HG03432 (cell line): ENCODE results near the gene EXD3.
A peak's percentile ranks its signal among the peaks of the same experiment; 100 is the strongest.
"Not testable (repeated sequence)": the region's sequence is repeated elsewhere in the genome, so short reads cannot be mapped to it uniquely, and the experiment has no call there.

Experiments
- ATAC-seq: cut with Tn5 transposase; IDR thresholded peaks from one replicate; pipeline ENCODE4 v1.9.1; 2021; ENCODE audit warnings: mild to moderate bottlenecking, moderate library complexity; ENCODE audit not compliant: unreplicated experiment

EXD3 gene

DNA sequence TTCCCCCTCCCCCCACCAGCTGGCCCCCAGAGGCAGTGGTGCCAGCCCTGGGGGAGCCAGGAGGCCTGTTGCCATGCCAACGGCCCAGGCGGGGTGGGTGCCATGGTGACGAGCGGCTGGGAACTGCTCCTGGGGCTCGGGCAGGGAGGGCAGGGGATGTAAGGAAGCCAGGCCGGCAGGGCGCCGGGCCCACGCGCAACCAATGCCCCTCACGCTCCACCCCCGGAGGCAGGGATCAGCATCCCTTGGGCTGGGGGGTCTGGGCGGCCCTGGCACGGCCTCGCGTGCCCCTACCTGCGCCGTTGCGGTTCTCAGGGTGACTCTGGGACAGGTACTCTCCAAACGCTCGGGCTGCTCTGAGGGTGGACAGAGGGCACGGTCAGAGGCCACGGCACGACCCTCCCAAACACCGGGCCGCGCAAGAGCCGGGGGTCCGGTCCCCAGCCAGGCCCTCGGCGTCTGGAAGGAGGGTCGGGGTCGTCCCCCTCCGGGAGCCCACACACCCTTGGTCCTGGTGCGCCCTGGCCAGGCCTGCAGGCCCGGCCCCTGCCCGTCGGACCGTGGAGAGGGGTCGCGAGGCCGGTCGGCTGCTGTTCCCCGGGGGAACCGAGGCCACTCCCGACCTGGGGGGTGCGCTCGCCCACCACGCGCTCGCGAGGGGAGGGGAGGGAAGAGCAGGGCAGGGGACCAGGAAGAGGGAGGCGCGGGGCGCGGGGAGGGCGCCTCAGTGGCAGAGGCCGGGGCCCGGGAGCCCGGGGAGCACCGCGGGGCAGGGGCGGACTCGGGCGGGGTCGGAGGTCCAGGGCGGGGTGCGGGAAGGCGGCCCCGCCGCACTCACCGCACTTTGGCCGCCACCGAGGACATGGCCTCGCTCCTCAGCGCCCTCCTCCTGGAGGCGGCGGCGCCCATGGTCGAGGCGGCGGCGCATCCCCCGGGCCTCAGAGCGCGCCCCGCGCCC lies 35.5 kb upstream of the EXD3 start:
- ATAC-seq: peak; percentile 18

DNA sequence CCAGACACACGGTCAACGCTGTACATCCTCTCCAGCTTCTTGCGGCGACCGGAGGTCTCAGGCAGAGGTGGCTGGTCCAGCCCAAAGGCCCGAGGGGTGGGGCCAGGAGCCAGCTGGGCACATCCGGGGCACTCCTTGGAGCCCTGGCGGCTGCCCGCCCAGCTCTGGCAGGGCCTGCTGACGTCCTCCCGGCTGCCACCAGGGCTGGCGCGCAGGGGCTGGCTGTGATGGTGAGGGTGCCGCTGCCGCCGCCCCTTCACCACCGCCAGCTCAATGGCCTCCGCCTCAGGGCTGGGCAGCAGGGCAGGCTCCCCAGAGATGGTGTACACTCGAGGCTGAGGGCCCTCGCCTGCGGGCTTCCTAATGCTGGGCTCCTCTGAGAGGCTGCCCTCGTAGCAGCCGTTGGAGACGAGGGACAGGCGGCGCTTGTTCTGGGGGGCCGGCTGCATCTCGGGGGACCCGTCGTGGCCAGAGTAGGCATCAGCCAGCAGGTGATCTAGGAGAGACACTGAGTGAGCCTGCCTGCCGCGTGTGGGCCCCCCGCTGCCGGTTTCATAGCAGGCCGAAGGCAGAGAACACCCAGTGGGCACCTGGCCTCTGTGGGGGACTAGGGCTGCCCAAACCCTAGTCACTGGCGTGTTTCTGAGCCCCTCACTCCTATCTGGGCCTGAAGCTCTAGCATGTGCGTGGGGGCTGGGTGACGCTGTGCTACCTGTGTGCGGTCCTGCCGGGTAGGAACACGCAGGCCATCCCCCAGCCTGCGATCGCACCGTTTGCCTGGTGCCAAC lies 34.6 kb upstream of the EXD3 start:
- ATAC-seq: no peak

DNA sequence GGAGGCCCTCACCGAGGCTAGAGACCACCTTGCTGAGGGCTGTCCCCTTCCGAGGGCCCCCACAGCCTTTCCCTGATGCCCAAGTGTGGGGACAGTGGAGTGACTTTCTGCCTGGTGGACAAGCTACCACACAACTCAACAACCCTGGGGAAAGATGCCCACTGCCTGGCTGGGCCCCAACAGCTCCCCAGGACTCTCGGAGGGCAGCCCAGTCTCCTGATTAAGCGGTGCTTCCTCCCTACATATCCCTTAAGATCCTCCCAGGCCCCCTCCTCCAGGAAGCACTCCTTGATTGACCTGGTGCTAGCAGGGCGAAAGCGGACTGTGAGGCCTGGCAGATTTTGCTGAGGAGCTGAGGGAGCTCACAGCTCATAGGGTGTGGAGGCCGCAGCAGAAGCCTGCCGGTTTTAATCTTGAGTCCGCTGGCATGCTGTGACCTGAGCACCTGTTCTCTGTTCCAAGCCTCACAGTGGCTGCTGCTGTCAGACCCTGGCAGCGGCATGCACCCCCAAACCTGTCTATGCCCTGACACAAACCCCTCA lies 34.0 kb upstream of the EXD3 start:
- ATAC-seq: no peak

DNA sequence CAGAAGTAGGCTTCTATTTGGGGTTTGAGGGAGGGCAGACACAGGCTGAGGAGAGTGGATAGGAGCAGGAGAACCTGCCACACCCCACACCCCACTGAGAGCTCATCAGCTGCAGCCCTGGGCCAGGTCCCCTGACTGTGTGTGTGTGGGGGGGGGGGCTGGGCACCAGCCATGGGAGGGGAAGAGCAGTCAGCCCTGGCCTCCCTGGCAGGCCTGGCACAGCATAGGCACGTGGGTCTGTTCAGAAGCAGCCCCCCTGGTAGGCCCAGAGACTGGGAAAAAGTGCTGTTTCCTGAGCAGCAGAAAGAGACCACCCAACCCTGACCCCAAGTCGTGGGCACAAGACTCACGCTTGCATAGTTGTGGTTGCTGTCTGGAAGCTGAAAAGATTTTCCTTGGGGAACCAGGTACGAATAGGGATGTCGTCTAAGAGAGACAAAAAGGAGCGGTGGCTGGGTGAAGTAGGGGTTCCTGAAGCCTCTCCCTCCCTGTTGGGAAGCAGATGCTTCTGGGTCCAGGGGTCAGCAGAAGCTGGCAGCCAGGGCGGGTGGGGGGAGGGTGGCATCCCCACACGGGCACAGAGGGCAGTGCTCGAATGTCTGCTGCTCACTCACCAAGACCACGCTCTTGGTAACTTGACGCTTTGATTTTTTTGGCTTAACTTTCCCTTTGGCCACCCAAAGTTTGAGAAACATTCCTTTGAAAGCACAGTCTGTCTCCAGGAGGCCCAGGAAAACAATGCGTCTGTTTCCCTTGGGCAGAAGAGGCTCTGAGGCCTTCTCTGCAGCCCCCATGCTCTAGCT lies 33.3 kb upstream of the EXD3 start:
- no peak for ATAC-seq

DNA sequence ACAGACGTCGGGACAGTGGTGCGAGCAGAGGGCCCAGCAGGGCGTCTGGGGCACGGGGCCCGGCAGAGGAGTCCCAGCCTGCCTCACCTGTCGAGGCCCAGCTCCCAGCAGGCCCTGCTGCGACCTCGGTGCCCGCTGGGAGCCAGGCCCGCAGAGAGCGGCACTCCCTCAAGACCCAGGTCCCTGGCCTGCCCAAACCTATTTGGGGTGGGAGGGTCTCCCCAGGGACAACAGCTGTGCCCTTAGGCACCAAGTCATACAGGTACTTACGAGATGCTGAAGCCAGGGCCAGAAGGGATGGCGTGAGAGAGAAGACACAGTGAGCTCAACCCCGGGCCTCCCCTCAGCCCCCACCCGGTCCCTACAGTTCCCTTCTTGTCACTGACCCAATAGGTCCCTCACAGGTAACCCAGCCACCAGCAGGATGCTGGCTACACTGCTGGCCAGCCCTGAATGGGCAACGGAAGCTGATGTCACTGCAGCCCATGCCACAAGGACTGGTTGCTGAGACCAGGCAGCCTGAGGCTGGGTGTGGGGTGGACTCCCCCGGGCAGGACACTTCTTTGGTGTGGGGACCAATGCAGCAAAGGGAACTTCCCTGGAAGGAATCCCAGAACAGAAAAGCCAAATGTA lies 32.5 kb upstream of the EXD3 start:
- no peak for ATAC-seq

DNA sequence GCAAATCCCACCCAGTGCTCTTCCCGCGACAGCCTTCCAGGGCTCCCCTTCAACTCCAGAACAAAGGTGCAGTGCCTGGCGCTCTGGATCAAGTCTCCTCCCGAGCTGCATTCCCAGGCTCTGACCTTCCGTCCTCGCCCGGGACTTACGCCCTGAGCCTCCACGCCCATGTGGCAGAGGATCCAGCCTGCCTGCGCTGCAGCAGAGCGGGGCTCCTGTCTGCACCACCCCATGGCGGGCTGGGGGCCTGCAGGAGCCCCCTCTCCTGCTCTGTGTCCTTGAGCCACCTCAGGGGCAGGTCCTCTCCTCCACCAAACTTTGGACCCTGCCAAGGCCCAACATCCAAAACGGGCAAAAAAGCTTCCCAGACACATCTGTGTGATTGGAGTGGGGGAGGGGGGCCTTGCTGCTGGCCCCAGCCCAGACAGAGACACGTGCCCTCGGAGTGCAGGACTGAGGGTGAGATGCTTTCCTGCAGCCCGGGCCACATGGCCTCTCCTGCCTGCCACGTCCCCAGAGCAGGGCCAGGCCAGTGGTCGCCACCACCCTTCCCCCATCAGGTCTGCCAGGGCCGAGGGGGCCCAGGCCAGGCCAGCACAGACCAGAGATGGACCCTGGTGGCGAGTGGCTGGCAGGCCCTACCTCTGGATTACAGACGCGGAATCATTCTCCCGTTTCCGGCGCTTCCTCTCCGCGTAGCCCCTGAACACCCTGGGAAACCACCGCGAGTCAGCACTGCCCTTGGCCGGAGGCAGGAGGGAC lies 31.8 kb upstream of the EXD3 start:
- ATAC-seq: no peak

DNA sequence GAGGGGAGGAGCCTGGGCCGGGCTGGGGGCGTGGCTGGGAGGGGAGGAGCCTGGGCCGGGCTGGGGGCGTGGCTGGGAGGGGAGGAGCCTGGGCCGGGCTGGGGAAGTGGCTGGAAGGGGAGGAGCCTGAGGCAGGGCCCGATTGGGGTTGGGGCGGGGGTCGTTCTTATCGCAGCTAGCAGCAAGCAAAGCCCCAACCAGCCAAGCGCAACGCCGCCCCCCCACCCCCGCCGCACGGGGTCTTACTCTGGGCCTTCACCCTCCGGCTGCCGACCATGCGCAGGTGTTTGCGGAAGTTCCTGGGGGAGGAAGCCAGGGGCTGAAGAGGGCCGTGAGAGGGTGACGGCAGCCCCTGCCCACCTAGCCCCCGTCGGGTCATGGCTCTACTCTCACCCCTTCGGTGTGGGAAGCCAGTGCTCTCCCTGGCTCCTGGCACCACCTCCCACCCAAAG lies 31.2 kb upstream of the EXD3 start:
- ATAC-seq: no peak

DNA sequence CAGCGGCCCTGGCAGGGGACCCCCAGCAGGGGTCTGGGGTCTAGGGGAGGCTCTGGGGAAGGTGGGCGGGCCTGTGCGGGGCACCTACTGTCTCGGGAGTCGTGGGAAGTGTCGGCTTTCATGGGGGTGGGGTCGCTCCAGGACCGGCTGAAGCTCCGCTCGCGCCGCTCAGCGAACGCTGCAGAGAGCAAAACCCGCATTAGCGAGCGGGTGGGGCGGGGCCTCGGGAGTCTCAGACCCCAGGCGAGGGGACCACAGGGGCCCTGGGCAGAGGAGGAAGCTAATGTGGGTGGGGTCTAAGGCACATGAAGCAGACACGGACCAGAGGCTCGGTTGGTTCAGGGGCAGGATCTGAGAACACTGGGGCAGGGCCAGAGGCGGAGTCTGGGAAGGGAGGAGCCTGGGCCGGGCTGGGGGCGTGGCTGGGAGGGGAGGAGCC lies 30.7 kb upstream of the EXD3 start:
- ATAC-seq: peak; percentile 31

DNA sequence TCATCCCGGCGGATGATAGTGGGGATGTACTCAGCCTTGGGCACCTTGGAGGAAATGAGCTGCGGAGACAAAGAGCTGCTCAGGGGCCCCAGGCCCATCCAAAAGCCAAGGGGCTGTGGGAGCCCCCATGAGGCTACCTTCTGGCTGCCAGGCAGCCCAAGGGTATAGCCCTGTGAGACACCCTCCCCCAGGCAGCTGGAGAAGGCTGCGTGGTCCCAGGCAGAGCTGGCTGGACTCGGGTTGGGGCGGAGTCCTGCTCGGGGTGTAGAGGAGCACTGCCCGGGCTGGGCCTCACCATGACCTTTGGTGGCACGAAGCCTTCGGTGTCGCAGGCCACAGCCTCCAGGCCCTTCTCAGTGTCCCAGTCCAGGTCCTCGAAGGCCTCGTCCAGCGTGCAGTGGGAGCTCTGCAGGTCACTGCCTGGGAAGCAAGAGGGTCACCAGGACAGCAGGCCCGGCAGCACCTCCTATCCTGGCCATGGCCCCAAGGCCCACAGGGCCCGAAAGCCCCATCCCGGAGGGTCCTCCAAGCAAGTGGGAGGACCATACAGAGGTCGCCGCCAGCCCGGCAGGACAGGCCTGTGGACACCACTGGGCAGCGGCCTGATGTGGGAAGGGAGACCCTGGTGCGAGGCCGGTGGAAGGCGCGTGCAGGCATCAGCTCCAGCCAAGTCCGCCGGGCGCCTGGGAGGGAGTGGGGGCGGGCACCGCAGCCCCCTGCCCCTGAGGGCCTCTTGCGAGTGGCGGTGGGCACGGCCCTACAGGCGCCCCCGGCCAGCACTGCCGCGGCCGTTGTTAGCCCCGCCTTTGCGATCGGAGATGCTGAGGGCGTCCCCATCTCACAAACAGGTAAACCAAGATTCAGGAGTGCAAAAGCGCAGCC lies 30.0 kb upstream of the EXD3 start:
- no peak for ATAC-seq

DNA sequence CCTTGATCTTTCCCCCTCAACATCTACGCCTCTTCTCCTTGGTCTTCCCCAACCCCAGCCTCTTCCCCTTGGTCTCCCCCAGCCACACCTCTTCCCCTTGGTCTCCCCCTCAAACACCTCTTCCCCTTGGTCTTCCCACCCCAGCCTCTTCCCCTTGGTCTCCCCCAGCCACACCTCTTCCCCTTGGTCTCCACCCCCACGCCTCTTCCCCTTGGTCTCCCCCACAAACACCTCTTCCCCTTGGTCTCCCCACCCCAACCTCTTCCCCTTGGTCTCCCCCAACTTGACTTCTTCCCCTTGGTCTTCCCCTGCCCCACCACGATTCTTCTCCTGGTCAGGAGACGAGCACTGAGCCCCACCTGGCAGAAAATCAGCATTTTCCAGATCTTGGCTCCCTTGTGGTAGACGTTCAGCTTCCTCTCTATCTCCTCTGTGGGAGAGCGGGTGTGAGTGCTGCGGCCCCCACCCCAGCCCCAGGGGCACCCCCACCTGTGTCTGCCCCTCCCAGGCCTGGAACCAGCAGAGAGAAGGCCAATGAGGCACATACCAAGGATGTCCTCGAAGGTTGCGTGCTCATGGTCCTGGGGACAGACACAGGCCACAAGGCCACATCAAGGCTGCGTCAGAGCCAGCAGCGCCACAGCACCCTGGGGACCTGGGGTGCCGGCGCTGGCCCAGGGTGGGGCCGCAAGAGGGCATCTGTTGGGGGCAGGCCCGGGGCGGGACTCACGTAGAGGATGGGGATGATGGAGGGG lies 29.2 kb upstream of the EXD3 start:
- no peak for ATAC-seq

DNA sequence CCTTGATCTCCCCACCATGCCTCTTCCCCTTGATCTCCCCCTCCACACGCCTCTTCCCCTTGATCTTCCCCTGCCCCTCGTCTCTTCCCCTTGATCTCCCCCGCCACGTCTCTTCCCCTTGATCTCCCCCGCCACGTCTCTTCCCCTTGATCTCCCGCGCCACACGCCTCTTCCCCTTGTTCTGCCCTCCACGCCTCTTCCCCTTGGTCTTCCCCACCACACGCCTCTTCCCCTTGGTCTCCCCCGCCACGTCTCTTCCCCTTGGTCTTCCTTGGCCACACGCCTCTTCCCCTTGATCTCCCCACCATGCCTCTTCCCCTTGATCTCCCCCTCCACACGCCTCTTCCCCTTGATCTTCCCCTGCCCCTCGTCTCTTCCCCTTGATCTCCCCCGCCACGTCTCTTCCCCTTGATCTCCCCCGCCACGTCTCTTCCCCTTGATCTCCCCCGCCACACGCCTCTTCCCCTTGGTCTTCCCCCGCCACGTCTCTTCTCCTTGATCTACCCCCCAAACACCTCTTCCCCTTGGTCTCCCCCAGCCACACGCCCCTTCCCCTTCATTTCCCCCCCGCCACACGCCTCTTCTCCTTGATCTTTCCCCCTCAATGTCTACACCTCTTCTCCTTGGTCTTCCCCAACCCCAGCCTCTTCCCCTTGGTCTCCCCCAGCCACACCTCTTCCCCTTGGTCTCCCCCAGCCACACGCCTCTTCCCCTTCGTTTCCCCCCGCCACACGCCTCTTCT lies 28.5 kb upstream of the EXD3 start:
- ATAC-seq: not testable (repeated sequence)

DNA sequence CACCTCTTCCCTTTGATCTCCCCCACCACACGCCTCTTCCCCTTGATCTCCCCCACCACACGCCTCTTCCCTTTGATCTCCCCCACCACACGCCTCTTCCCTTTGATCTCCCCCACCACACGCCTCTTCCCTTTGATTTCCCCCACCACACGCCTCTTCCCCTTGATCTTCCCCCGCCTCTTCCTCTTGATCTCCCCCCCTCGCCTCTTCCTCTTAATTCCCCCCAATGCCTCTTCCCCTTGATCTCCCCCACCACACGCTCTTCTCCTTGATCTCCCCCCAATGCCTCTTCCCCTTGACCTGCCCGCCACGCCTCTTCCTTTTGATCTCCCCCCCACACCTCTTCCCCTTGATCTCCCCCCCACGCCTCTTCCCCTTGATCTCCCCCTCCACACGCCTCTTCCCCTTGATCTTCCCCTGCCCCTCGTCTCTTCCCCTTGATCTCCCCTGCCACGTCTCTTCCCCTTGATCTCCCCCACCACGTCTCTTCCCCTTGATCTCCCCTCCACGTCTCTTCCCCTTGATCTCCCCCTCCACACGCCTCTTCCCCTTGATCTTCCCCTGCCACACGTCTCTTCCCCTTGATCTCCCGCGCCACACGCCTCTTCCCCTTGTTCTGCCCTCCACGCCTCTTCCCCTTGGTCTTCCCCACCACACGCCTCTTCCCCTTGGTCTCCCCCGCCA lies 27.7 kb upstream of the EXD3 start:
- ATAC-seq: not testable (repeated sequence)

DNA sequence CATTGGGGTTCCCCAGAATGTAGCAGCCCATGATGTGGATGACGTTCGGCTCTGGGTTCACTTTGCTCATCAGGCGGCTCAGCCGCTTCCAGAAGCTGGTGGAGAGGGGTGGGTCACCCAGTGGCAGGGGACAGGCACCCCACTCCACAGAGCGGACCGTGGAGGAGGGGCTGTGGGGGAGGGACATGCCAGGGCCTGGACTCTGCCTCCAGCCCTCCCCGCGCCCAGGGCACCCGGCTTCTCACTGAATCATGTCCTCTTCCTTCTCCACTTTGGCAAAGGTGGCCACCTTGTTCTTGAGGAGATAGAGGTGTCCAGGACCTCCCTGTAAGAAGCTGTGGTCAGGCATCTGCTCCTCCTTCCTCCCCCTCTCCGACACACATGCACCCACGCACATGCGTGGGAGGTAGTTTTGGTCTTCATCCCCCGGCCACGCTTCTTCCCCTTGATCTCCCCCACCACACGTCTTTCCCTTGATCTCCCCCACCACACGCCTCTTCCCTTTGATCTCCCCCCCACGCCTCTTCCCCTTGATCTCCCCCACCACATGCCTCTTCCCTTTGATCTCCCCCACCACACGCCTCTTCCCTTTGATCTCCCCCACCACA lies 27.1 kb upstream of the EXD3 start:
- no peak for ATAC-seq

DNA sequence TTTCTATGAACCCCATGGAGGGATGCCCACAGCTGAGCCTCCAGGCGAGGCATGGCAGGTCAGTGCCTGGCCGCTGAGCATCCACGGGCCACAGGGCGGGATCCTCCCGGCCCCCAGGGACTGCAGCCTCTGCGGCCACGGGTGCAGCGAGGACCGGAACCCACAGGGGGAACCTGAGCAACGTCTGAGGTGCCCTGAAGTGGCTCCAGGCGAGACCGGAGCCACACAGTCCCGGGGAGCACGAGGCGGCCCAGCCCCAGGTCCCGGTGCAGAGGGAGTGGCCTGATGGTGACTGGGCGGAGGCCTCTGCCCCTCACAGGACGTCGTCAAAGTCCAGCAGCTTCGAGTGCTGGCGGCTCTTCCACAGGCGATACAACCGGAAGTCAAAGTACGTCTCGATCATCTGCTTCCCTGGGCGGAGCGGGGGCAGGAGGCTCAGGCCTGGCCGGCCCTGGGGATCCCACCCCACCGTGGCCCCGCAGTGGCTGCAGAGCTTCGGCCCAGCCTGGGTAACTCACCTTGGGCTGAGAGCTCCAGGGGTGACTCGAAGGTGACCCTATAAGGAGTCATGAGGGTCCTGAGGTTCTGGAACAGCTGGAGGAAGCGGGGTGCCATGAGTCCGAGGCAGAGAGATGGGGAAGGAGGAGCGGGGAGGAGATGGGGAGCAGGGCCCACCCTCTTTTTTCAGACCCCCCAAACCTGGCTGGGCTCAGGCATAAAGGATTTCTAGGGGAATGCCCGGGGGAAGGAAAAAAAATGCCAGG lies 26.3 kb upstream of the EXD3 start:
- no peak for ATAC-seq

DNA sequence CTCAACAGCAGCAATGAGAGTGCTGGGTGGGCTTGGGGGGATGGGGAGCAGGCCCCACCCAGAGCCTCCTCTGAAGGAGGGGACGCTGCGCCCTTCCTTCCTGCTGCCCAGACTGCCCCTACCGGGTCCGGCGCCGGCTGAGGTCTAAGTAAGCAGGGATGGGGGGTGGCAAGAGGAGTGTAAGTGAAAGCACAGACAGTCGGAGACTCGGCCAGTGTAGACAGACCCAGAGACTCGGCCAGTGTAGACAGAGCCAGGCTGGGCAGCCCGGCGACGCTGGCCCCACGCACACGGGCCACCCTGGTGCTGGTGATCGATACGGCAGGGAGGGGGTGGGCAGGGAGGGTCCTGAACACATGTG lies 25.6 kb upstream of the EXD3 start:
- no peak for ATAC-seq
